GM18861 (cell line): ENCODE data around the gene KANSL1.

ENCODE experiments used
- ATAC-seq: cut with Tn5 transposase; IDR thresholded peaks from one replicate; pipeline ENCODE4 v1.9.1; 2021; ENCODE audit not compliant: unreplicated experiment

Gene KANSL1

DNA sequence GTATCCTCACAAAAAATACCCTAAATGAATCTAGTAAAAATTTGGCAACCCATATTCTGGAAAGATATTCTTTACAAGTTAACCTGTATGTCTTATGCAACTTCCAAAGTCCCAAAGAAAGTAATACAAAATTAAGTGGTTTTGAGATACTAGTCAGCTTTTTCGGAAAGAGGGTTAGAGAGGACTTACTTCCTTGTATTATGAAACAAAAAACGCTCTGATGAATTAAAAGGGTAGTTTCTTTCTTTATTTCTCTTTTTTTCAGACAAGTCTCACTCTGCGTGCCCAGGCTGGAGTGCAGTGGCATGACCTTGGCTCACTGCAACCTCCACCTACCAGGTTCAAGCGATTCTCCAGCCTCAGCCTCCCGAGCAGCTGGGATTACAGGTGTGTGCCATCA, 51.6 kb downstream of the KANSL1 start:
- ATAC-seq: no peak

DNA sequence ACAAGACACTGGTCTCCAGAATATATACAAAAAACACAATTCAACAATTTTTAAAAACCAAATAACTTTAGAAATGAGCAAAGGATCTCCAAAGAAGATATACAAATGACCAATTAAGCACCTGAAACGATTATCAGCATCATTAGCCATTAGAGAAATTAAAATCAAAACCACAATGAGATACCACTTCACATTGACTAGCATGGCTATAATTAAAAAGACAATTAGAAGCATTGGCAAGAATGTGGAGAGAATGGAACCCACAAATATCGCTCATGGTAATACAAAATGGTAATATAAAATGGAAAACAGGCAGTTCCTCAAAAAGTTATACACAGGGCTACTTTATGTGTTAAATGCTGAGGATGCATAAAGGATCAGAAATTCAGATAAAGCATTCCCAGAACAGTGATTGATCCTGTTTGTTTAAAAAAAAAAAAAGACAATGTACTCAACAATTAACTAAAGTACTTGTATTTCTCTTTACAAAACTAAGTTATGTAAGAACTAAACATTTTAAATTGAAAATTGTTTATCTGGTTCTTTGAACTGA, 52.5 kb downstream of the KANSL1 start:
- no peak for ATAC-seq

DNA sequence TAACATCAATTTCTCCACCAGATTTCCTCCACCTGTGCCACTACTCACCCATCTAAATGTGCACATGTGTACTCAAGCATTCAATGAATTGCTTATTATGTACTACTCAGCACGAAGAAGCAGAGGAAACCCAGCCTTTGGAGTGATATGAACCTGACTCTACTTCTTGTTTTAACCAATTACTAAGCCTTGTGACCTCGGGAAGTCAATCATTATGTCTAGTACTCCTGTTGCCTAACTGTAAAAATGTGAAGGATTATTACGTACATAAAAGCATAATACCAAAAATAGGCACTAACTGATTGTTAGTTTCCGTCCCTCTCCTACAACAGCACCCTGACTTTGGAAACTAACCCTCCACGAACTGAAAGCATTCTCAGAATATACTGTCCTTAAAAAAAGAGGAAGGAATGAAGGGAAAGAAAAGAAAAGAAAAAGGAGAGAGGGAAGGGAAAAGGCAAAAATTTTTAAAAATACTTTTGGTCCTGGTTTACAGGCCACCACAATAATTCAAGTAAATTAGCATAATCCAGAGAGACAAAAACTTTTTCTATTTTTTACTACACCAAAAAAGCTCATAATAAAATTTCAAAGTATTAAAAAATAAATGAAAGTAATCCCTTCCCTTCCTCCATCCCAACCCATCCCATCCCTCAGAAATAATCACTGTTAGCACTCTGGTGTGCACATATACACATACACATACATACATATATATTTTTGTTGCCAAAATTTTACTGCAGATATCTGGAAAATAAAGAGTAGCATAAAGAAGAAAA, 53.6 kb downstream of the KANSL1 start:
- ATAC-seq: no peak

DNA sequence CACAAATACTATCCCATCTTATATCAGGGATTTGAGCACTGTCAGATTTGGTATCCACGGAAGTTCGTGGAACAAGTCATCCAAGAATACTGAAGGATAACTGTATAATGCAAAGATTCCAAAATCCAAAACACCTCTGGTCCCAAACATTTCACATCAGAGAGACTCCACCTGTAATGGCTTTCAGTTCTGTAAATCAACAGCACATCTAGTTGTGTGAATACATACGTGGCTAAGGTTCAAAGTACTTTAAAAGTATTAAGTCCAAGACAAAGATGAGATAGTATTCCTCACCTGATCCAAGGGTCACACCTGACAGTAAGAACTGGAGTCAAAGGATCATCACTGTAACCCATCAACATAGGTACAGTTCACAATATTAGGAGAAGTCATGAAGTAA, 54.8 kb downstream of the KANSL1 start:
- ATAC-seq: no peak

DNA sequence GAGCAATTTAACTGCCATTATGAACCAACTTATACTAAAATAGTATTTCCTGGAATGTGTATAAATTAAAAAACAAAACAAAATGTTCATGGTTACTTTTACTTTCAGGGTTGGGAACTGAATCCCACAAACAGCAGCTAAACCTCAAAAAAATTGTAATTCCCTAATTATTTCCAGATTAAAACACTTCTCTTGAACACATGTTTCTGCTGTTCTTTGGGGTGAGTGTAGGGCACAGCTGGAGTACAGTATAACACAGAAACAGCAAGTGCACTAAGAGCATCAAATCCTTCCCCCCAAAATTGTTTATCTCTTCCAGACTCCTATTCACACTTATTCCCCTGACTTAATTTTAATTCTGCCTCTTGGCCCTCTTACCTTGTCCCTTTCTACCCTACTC, 56.4 kb downstream of the KANSL1 start:
- ATAC-seq: no peak

DNA sequence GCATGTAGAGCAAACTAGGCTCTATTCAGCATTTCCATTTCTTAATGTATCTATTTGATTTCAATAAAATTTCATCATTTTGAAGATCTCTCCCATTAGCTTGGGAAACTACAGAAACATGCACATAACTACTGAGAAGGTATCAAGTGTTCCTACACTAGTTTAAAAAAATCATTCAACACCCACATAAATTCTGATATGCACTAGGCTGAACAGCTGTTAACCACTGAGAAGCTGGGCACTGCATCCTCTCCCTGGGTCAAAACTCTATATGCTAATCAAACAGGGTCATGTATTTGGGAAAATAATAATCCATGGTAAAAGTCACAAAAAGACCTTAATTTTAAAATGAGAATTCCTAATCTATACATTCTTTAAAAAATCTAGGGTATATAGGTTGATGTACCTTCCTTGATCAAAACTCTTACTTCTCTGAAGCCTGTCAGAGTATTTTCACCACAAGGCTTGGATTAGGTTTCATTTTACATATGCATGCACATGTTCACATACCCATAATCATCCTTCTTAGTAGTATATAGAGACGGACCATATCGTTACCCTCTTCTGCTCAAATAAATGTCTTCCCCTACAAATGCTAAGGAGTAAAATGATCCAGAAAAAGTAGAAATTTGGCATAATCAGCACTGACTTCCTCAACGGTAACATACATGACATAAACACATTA, 57.2 kb downstream of the KANSL1 start:
- ATAC-seq: no peak

DNA sequence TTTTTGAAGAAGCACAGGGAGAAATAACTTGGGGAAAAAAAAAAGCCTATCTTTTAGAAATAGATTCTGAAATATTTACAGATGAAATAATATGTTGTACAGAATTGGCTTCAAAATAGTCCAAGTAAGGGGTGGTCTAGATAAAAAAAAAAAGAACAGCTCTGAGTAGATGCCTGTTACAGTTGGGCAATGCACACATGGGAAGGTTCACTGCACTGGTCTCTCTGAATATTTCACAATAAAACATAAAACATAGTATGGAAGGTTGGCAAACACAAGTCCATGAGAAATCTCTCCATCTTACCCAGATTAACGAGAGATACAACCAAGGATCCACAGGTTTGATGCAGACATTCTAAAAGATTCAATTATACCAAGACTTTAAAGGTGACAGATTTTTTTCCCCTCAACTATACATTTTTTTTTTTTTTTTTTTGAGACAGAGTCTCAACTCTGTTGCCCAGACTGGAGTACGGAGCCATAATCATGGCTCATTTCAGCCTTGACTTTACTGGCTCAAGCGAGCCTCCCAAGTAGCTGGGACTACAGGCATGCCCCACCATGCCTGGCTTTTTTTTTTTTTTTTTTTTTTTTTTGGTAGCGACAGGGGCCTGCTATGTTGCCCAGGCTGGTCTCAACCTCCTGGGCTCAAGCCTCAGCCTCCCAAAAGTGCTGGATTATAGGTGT, 58.0 kb downstream of the KANSL1 start:
- ATAC-seq: no peak

DNA sequence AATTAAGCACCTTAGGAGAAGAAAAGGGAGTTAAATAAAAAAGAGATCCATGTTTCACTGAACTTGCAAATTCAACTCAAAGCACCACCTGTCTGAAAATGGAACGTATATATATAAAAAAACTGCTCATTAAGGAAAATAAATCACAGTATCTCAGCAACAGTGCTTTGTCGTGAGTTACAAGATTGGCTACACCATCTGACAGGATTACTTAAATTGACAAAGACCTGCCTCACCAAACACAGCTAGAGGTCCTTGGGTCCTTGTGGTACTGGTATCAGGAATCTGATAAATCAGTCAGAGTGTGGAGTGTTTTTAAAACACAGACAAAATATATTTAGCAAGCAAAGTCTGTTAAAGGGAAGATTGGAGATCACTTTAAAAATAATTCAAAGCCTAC, 63.9 kb downstream of the KANSL1 start:
- no peak for ATAC-seq

DNA sequence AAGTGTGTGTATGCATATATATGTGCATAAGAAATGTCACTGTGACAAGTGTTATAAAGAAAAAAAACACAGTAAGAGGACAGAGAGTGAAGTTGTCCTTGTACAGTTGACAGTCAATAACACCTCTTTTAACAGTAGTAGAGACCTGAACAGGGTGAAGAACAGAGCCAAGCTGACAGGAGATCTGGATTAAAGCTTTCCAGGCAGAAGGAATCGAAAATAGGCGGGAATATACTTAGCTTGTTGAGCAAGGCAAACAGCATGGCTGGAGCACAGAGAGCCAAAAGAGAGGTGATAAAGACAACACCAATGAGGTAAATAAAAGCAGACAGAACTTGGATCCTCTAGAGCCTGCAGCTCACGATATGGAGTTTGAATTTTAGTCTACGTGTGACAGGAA, 64.8 kb downstream of the KANSL1 start:
- ATAC-seq: no peak

DNA sequence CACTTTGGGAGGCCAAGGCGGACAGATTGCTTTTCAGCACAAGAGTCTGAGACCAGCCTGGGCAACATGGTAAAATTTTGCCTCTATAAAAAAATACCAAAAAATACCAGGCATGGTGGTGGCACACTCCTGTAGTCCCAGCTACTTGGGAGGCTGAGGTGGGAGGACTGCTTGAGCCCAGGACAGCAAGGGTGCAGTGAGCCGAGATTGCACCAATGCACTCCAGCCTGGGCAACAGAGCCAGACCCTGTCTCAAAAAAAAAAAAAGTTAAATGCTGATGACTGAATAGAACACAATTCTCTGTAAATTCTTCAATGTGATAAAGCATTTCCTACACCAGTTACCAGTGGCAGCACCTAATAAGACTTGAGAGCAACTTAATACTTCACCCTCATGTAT, 65.7 kb downstream of the KANSL1 start:
- ATAC-seq: no peak

DNA sequence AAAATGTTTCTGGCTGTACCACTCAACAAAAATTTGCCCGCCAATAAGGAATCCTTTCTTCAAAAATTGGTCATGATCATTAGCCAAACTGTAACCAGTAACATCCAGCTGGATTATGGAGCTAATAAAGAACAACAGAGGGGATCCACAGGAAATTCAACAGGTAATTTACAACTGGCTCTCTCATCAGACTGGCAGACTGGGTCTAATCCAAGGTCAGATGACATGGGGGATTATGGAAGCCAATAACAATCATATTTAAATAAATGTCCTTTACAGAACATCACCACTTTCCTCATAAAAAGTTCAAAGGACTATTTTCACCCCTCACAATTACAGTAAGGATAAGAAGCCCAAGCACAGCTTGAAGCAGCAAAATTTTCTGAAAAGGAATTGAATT, 66.4 kb downstream of the KANSL1 start:
- ATAC-seq: no peak

DNA sequence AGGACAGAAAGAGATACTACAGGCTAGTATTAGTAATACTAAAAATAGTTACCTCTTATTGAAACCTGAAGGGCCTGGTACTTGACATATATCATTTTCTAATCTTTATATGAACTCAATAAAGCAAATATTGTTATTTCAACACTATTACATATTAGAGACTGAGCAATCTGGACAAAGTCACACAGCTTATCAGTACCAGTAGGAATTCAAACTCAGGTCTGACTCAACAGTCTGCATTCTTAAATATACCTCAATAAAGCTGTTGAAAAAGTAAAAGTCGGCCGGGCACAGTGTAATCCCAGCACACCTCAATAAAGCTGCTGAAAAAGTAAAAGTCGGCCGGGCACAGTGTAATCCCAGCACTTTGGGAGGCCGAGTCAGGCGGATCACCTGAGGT, 67.4 kb downstream of the KANSL1 start:
- ATAC-seq: no peak

DNA sequence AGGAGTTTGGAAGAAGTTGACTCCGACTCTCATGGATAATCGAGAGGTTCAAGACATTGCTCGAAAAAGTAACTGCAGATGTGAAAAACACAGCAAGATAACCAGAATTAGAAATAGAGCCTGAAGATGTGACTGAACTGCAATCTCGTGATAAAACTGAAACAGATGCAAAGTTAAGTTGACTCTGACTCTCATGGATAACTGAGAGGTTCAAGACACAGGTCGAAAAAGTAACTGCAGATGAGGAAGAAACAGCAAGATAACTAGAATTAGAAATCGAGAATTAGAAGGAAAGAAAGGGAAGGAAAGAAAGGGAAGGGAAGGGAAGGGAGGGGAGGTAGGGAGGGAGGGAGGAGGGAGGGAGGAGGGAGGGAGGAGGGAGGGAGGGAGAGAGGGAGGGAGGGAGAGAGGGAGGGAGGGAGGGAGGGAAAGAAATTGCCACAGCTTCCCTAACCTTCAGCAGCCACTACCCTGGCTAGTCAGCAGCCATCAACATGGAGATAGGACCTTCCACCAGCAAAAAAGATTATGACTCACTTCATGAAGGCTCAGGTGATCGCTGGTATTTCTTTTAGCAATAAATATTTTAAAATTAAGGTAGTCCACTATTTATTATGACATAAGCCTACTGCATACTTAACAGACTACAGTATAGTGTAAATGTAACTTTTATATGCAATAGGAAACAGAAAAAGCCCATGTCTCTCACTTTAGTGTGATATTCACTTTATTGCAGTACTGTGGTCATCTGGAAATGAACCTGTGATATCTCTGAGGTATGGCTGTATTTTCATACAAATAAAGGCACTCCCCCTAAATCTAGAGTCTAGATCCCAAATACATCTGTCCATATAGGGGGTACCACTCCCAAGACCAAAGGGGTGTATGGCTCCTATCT, 68.3 kb downstream of the KANSL1 start:
- ATAC-seq: no peak

DNA sequence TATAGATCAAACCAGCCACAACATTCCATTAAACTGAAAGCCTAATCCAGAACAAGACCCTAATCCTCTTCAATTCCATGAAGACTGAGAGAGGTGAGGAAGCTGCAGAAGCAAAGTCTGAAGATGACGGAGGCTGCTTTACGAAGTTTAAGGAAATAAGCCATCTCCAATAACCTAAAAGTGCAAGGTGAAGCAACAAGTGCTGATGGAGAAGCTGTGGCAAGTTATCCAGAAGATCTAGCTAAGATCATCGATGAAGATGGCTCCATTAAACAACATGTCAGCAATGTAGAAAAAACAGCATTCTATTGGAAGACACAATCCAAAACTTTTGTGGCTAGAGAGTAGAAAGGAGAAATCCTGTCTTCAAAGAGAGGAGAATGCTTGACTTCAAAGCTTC, 69.6 kb downstream of the KANSL1 start:
- ATAC-seq: no peak

DNA sequence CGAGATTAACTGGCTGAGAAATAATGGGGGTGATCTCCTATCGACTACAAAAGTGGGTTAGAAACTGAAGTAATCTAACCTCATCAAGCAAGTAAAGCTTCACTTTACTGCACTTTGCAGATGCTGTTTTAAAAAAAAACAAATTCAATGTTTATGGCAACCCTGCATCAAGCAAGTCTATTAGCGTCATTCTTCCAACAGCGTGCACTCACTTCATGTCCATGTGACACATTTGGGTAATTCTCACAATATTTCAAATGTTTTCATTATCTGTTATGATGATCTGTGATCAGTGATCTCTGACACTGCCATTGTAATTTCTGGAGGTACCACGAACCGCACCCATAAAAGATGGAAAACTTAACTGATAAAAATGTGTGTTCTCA, 70.8 kb downstream of the KANSL1 start:
- no peak for ATAC-seq

DNA sequence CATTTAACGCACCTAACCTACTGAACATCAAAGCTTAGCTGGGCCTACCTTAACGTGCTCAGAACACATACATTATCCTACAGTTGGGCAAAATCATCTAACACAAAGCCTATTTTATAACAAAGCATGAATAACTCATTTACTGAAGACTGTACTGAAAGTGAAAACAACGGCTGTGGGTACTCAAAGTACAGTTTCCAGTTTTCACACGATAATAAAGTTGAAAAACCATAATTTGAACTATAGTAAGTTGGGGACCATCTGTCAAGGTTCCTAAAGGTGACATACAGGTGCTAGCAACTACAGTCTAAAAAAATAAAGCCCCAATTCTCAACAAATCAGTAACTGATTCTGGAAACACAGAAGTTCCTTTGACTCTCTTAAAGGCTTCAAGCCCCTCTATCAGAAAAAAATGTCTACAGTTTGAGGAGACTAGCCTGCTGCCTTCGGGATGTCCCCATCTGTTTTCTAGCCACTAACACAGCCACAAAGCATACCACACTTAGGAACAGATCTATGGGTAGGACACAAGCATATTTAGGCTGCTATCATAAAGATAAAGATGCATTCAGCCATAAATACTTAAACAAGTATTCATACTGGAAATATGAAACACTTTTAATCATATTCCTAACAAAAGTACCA, 71.3 kb downstream of the KANSL1 start:
- ATAC-seq: no peak

DNA sequence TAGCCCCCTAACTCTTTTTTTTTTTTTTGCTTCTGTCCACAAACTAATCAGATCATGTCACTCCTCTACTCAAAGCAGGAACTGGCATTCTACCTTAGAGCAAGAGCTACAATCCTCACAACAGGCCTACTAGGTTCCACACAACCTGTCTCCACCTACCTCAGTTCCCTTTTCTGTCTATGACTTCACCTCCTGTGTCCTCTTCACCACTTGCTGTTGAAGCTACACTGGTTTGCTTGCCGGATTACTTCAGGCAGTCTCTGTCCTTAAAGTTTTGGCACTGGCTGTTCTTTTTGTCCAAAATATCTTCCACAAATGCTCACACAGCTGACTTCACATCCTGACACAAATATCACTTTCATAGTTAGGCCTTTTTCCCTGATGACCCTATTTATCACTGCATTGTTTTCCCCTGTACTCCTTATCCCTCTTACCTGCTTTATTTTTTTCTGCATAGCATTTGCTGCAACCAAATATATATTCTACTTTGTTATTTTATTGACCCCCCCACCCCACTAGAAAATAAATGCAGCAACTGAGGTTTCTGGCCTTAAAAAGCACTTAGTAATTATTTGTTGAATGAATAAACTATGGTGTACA, 72.0 kb downstream of the KANSL1 start:
- ATAC-seq: no peak

DNA sequence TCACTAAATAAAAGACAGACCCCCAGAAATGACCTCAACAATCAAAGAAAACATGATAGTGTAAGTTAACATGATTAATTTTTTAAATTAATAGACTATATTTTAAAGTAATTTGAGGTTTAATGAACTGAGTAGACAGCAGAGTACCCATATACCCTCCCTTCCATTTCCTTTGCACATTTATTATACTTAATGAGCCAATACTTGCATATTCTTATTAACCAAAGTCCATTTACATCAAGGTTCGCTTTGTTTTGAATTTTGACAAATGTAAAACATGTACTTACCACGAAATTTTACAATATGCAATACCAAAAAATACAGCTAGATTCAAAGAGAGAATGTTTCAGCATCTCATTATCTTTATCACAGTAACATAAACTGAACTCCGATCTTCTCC, 72.7 kb downstream of the KANSL1 start:
- ATAC-seq: no peak

DNA sequence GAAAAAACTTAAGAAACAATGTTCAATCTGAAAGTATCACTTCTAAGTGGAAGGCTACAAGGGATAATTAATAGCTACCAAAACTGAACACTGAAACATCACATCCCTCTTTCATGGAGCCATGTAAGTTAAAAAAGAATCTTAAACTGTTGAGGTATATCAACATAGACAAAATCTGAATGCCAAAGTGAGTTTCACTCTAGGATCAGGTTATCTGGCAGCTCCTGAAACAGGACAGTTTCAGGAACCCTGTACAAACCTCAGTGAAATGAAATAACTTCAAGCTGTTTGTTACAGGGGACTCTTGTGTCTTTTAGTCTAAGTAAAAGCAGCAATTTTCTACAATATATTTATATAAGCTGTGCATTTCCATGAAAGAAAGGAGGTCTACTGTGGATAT, 73.2 kb downstream of the KANSL1 start:
- ATAC-seq: no peak

DNA sequence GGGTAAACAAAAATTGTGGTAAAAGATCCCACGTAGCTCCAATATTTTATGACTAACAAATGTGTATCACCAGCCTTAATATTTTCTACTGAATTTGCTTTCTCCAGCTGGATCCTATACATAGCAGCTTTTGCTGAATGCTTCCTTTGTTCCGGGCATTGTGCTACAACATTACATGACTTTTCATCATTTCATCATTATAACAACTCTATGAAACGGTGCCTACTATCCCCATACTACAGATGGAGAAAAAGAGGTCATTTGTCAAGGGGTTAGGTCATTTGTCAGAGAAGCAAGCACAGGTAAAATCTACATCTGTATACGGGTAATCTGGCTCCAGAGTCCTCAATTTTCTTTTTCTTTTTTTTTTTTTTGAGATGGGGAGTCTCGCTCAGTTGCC, 74.3 kb downstream of the KANSL1 start:
- ATAC-seq: no peak
